ENCODE measurements around the gene PAQR9. TPM values are rescaled to one million over a fixed set of nuclear protein-coding genes. Genes with fewer than 3 reads are reported as not detected.

Gene PAQR9
- total and polyA plus RNA-seq, 9 of the 15 experiments (the other 6 are each of a cell fraction or from before 2014, with no cell fraction given) = 0.04 to 0.58 (median 0.22) TPM

- in situ Hi-C loops (cut with MboI) = no loop called here
- Histone ChIP-seq H3K9ac (ENCODE audit: insufficient read depth in 1 of 2, low read depth in 2 of 2, low read length in 2 of 2) (no peak overlapping the region), H4K20me1 (replicated peaks; ENCODE audit: control insufficient read depth, insufficient read depth, low read length) (no peaks in the 10 kb centered on the region), H3K4me3 (no peak overlapping the region), H3K9me3 (replicated peaks; ENCODE audit: control insufficient read depth, insufficient read depth, low read depth, low read length) (no peaks in the 10 kb centered on the region), H2AFZ (ENCODE audit: low read depth, low read length) (peak overlapping the region; percentile 88), H3K79me2 (ENCODE audit: control insufficient read depth, insufficient read depth, low read length) (no peaks in the 10 kb centered on the region), H3K4me1 (replicated peaks in 1 of 2; ENCODE audit: control insufficient read depth in 2 of 2, insufficient read depth in 2 of 2, low read length in 2 of 2) (peaks cover 0 to 19% of the 10 kb centered on the region in 2 experiments; a peak in 3 of 5 replicates), H3K27me3 (ENCODE audit: control insufficient read depth in 2 of 2, insufficient read depth in 2 of 2, low read length in 2 of 2) (no peaks in the 10 kb centered on the region), H3K9me1 (ENCODE audit: control insufficient read depth, insufficient read depth, low read length) (no peaks in the 10 kb centered on the region), H3K4me2 (ENCODE audit: insufficient read depth, low read length) (no peak overlapping the region), H3K36me3 (ENCODE audit: control insufficient read depth, insufficient read depth, low read length) (no peaks in the 10 kb centered on the region), H3K27ac (ENCODE audit: extremely low read depth, low read depth, low read length) (no peak overlapping the region)
- ATAC-seq = peak; percentile 76
- BruUV-seq (replicated peaks) = no TSS peak
- 54% methylated on average over 5 of the region's 5 CpGs for WGBS (ENCODE audit: insufficient coverage, low coverage, missing lambda C conversion rate)
- CTCF ChIA-PET (ENCODE audit: low intra/inter-chr PET ratio) = interaction anchor here (0.8 to 2.2 kb wide), 4 partner anchors 58 to 400 kb away, joined by 3 to 12 read pairs (median 9); no protein-coding TSS in a partner anchor
- intact Hi-C loops (cut with micrococcal nuclease) = loop anchor here (1.0 kb wide), 2 partner anchors 58 to 159 kb away; no protein-coding TSS in a partner anchor
- POLR2A ChIA-PET = no interaction called here
- peak; percentile 73 for FAIRE-seq
- peak in 3 of 4 experiments; percentile 37 to 59 (median 47) for DNase-seq (ENCODE audit: extremely low read depth in 1 of 4, low spot score in 3 of 4)
- TF ChIP-seq RFX7 (CRISPR knock-in tag; IDR thresholded peaks at IDR 0.05) = no peak
- 0 out of 4 replicates have a peak, but pooled peaks of 1 of the 2 experiments have one; percentile 32 for TF ChIP-seq ARNT (IDR thresholded peaks at IDR 0.05)
- 0 out of 2 replicates have a peak, but pooled peaks have one; percentile 4 for TF ChIP-seq NFIC (IDR thresholded peaks at IDR 0.05)
- TF ChIP-seq AFF1 (IDR thresholded peaks at IDR 0.05; ENCODE audit: low read depth in 1 of 2, partially characterized antibody in 2 of 2) = peak in 1 of 2 experiments; percentile 20
- TF ChIP-seq HOMEZ (CRISPR knock-in tag; IDR thresholded peaks at IDR 0.05) = no peak
- no peak for TF ChIP-seq U2AF2 (optimal IDR thresholded peaks at IDR 0.05; ENCODE audit: low read depth, low read length)
- no peak for TF ChIP-seq ZNF445 (CRISPR knock-in tag; IDR thresholded peaks at IDR 0.05; ENCODE audit: low read depth)
- 0 out of 2 replicates have a peak, but pooled peaks have one; percentile 34 for TF ChIP-seq CC2D1A (IDR thresholded peaks at IDR 0.05)
- TF ChIP-seq DEAF1 (CRISPR knock-in tag; IDR thresholded peaks at IDR 0.05) = 0 out of 2 replicates have a peak, but pooled peaks have one; percentile 31
- peak; percentile 73 to 83 for TF ChIP-seq RAD21 (CRISPR knock-in tag; conservative IDR thresholded peaks at IDR 0.05 in 1 of 2, IDR thresholded peaks at IDR 0.05 in 1 of 2)
- no peak for TF ChIP-seq ZNF316 (IDR thresholded peaks at IDR 0.05)
- no peak for TF ChIP-seq PPARD (CRISPR knock-in tag; IDR thresholded peaks at IDR 0.05)
These were observed 23.7 kb upstream of the PAQR9 start for GRCh38 chr3:142987080-142987700.

All from K562 (cell line).